Esophagus squamous epithelium (tissue), 4 donors: ENCODE data around the gene ADGRV1.
"Not testable (repeated sequence)": the region's sequence is repeated elsewhere in the genome, so short reads cannot be mapped to it uniquely, and the experiment has no call there.

Experiments
- POLR2A ChIP-seq, 4 donors: fragments of 450-650 bp; IDR thresholded peaks; one replicate each; pipeline ENCODE4 v1.6.1; 2017; ENCODE audit warnings: antibody characterized with exemption in 4 of 4, mild to moderate bottlenecking in 4 of 4, moderate library complexity in 3 of 4
- TF ChIP-seq, protein P1 (sequence below), 6 experiments: fragments of 450-650 bp in 4 of 6; fragments of 200-600 bp in 2 of 6; sonication (generic) in 2 of 6; IDR thresholded peaks; one replicate each; pipeline ENCODE4 v1.5.1; 2016 to 2019; ENCODE audit warnings: antibody characterized with exemption in 6 of 6, mild to moderate bottlenecking in 4 of 6, moderate library complexity in 4 of 6

DNA sequence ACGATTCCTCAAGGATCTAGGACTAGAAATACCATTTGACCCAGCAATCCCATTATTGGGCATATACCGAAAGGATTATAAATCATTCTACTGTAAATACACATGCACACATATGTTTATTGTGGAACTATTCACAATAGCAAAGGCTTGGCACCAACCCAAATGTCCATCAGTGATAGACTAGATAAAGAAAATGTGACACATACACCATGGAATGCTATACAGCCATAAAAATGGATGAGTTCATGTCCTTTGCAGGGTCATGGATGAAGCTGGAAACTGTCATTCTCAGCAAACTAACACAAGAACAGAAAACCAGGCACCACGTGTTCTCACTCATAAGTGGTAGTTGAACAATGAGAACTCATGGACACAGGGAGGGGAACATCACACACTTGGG lies 241.9 kb downstream of the ADGRV1 start:
- TF ChIP-seq, protein P1, sequence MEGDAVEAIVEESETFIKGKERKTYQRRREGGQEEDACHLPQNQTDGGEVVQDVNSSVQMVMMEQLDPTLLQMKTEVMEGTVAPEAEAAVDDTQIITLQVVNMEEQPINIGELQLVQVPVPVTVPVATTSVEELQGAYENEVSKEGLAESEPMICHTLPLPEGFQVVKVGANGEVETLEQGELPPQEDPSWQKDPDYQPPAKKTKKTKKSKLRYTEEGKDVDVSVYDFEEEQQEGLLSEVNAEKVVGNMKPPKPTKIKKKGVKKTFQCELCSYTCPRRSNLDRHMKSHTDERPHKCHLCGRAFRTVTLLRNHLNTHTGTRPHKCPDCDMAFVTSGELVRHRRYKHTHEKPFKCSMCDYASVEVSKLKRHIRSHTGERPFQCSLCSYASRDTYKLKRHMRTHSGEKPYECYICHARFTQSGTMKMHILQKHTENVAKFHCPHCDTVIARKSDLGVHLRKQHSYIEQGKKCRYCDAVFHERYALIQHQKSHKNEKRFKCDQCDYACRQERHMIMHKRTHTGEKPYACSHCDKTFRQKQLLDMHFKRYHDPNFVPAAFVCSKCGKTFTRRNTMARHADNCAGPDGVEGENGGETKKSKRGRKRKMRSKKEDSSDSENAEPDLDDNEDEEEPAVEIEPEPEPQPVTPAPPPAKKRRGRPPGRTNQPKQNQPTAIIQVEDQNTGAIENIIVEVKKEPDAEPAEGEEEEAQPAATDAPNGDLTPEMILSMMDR (IDR thresholded peaks at IDR 0.05): not testable (repeated sequence)
- not testable (repeated sequence) for TF ChIP-seq POLR2A (IDR thresholded peaks at IDR 0.05)
